Measurements from ENCODE around the gene TPRN. TPM values are rescaled to one million over a fixed set of nuclear protein-coding genes. Genes with fewer than 3 reads are reported as not detected.

TPRN gene
- total and polyA plus RNA-seq, 10 donors: 4.5 to 10.7 (median 7.2) TPM

DNA sequence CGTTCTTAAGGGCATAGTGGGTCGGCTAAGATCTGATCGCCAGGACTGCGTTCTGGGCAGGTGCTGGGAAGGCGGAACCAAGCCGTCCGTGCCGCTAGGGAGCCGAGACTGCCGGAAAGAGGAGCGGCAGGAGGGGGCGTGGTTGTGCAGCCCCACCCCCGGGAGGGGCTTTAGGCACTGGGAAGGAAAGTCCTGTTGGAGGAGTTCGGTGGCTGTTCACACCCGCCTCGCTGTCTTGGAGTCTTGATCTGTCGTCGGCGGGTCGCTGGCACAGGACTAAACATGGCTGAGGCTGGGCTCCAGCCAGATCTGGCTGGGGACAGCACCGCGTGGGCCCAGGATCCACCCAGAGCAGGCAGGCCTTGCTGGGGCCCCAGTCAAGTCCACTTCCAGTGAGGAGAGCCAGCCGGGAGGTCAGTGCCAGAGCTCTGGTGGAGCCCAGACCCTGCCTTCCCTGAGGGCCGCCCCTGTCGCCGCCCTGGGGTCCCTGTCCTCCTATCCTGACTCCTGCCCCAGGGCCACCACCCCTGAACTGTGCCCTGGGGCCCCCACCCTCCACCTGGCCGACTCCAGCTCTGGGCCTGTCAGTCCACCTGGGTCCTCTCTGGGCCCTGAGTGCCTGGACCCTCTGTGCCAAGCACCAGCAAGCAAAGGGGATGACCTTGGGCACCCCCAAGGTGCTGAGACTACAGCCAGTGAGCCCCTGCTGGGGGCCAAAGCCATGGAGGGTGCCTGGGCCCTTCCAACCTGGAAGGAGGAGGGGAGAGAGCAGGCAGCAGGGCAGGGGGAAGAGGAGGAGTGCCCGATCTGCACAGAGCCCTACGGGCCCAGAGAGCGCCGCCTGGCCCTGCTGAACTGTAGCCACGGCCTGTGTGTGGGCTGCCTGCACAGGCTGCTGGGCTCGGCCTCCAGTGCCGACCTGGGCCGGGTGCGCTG is 17.0 kb upstream of the TPRN start:
- H3K27ac ChIP-seq: peak overlapping the region in 3 of 8 donors; percentile 16 to 47 (median 26)
- peak overlapping the region in 2 of 8 donors; percentile 13 to 50 for H3K4me3 ChIP-seq
- peaks cover 3 to 49% (median 27%) of the 10 kb centered on the region in 6 donors for H3K4me1 ChIP-seq
- intact Hi-C loops (cut with DNase I; ENCODE audit: low total_unique reads): no loop called here
- WGBS, 5 donors: 72 to 79% (median 74%) methylated on average over 34 to 36 of the region's 36 CpGs
- peaks cover 0 to 55% (median 13%) of the 10 kb centered on the region in 6 donors for H3K36me3 ChIP-seq
- DNase-seq: no peak
- H3K9me3 ChIP-seq: no peaks in the 10 kb centered on the region
- TF ChIP-seq POLR2AphosphoS5 (IDR thresholded peaks at IDR 0.05): peak in 1 of 3 donors; percentile 25
- TF ChIP-seq, protein P1, sequence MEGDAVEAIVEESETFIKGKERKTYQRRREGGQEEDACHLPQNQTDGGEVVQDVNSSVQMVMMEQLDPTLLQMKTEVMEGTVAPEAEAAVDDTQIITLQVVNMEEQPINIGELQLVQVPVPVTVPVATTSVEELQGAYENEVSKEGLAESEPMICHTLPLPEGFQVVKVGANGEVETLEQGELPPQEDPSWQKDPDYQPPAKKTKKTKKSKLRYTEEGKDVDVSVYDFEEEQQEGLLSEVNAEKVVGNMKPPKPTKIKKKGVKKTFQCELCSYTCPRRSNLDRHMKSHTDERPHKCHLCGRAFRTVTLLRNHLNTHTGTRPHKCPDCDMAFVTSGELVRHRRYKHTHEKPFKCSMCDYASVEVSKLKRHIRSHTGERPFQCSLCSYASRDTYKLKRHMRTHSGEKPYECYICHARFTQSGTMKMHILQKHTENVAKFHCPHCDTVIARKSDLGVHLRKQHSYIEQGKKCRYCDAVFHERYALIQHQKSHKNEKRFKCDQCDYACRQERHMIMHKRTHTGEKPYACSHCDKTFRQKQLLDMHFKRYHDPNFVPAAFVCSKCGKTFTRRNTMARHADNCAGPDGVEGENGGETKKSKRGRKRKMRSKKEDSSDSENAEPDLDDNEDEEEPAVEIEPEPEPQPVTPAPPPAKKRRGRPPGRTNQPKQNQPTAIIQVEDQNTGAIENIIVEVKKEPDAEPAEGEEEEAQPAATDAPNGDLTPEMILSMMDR (IDR thresholded peaks at IDR 0.05 in 8 of 11, conservative IDR thresholded peaks at IDR 0.05 in 3 of 11): no peak
- H3K27me3 ChIP-seq (replicated peaks in 1 of 7): peaks cover 0 to 14% (median 4%) of the 10 kb centered on the region in 7 donors

DNA sequence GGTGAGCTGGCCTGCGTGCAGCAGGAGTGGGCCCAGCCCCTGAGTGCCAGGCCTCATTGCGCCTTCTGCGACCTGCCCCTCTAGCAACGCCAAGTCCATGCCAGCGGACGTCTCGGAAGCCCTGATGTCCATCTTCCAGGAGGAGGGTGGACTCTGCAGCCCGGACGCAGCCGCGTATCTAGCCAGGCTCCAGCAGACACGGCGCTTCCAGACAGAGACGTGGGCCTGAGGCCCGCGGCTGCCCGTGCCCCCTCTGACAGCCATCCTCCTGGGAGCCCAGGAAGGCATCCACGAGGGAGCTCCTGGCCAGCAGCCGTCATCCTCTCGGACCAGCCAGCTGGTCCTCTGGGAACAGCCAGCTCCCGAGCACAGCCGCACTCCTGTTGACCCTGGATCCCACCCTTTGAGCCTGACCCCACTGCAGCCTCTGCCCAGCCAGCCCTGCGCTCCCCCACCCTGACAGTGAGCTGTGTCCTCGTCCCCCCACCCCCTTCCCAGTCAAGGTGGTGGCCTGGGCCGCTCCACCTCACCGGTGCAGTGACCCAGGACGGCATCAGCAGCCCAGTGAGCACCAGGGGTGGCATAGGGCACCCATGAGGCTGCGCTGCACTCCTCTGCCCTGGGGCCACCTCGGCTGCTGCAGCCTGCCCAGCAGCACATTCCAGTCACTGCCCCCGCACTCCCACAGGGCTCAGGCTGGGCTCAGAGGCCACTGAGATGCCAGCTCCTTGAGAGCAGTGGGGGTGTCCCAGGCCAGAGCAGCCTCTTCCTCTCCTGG is 15.8 kb upstream of the TPRN start:
- Histone ChIP-seq H3K36me3 (peaks cover 0 to 62% (median 13%) of the 10 kb centered on the region in 6 donors), H3K4me1 (peaks cover 0 to 40% (median 19%) of the 10 kb centered on the region in 6 donors), H3K4me3 (no peak overlapping the region), H3K9me3 (no peaks in the 10 kb centered on the region), H3K27ac (no peak overlapping the region), H3K27me3 (replicated peaks in 1 of 7) (peaks cover 0 to 4% (median 0%) of the 10 kb centered on the region in 7 donors)
- no peak for TF ChIP-seq POLR2A (IDR thresholded peaks at IDR 0.05)
- TF ChIP-seq, protein P1 (IDR thresholded peaks at IDR 0.05 in 8 of 11, conservative IDR thresholded peaks at IDR 0.05 in 3 of 11): no peak
- peak in 2 of 3 donors; percentile 14 to 31 for TF ChIP-seq POLR2AphosphoS5 (IDR thresholded peaks at IDR 0.05)
- WGBS, 5 donors: 89 to 96% (median 92%) methylated on average over 11 to 30 of the region's 30 CpGs
- DNase-seq: no peak
- intact Hi-C loops (cut with DNase I; ENCODE audit: low total_unique reads): no loop called here

GRCh38 chr9:137215196-137215986 is 14.8 kb upstream of the TPRN start:
- DNase-seq: no peak
- peaks cover 0 to 71% (median 16%) of the 10 kb centered on the region in 6 donors for H3K36me3 ChIP-seq
- TF ChIP-seq POLR2A (IDR thresholded peaks at IDR 0.05) (no peak), POLR2AphosphoS5 (IDR thresholded peaks at IDR 0.05) (no peak)
- TF ChIP-seq, protein P1 (IDR thresholded peaks at IDR 0.05 in 8 of 11, conservative IDR thresholded peaks at IDR 0.05 in 3 of 11): no peak
- intact Hi-C loops (cut with DNase I; ENCODE audit: low total_unique reads): no loop called here
- WGBS, 5 donors: 92 to 98% (median 94%) methylated on average over 13 to 22 of the region's 22 CpGs
- H3K9me3 ChIP-seq: no peaks in the 10 kb centered on the region
- no peaks in the 10 kb centered on the region for H3K27me3 ChIP-seq (replicated peaks in 1 of 7)
- no peak overlapping the region for H3K4me3 ChIP-seq
- H3K4me1 ChIP-seq: peaks cover 0 to 34% (median 18%) of the 10 kb centered on the region in 6 donors
- no peak overlapping the region for H3K27ac ChIP-seq
